PC-9 (cell line): Measurements from ENCODE around the gene CTNNA3.

Experiments
- EZH2 ChIP-seq: fragments of 200-600 bp; sonication (generic); IDR thresholded peaks from 2 replicates; pipeline ENCODE4 v1.8.0; 2017; ENCODE audit warnings: antibody characterized with exemption, low read depth
- TF ChIP-seq, protein P1 (sequence below): fragments of 200-600 bp; sonication (generic); conservative IDR thresholded peaks from 2 replicates; pipeline ENCODE4 v1.6.1; 2017; ENCODE audit warnings: mixed run types, antibody characterized with exemption, mild to moderate bottlenecking, moderate library complexity

DNA sequence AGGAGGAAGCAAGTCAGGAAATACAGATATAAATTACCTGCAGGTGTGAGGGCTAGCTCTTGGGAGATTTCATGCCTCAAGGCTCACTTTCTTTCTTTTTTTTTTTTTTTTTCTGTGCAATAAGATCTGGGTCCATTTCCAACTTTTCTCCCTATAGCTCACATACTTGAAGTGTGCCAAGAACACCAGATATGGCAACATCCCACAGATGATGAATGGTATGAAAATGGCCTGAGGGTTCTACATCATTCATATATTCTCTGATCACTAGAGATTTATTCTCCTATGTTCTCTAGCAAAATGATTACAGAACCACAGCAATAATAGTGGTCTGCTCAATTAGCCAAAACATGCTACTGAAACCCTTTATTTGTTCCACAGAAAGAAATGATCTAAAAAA is 653.0 kb downstream of the CTNNA3 start:
- TF ChIP-seq, protein P1, sequence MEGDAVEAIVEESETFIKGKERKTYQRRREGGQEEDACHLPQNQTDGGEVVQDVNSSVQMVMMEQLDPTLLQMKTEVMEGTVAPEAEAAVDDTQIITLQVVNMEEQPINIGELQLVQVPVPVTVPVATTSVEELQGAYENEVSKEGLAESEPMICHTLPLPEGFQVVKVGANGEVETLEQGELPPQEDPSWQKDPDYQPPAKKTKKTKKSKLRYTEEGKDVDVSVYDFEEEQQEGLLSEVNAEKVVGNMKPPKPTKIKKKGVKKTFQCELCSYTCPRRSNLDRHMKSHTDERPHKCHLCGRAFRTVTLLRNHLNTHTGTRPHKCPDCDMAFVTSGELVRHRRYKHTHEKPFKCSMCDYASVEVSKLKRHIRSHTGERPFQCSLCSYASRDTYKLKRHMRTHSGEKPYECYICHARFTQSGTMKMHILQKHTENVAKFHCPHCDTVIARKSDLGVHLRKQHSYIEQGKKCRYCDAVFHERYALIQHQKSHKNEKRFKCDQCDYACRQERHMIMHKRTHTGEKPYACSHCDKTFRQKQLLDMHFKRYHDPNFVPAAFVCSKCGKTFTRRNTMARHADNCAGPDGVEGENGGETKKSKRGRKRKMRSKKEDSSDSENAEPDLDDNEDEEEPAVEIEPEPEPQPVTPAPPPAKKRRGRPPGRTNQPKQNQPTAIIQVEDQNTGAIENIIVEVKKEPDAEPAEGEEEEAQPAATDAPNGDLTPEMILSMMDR, result no peak
- no peak for TF ChIP-seq EZH2
